ENCODE measurements around the gene VIPR2. TPM values are rescaled to one million over a fixed set of nuclear protein-coding genes. Genes with fewer than 3 reads are reported as not detected.
"Not testable (repeated sequence)": the region's sequence is repeated elsewhere in the genome, so short reads cannot be mapped to it uniquely, and the experiment has no call there.

The VIPR2 gene
- total RNA-seq, 4 donors from 2014 or later = 0.33 to 0.56 TPM; not detected in 2

GRCh38 chr7:159086301-159086925 lies 58.3 kb downstream of the VIPR2 start:
- TF ChIP-seq CTCF (IDR thresholded peaks at IDR 0.05) = no peak
- TF ChIP-seq POLR2A (IDR thresholded peaks at IDR 0.05) = no peak
- DNase-seq = no peak
- intact Hi-C loops (cut with DNase I) = no loop called here

GRCh38 chr7:159084069-159084801 lies 60.4 kb downstream of the VIPR2 start:
- Histone ChIP-seq H3K27ac (no peak overlapping the region), H3K27me3 (no peaks in the 10 kb centered on the region), H3K36me3 (no peaks in the 10 kb centered on the region), H3K4me1 (no peaks in the 10 kb centered on the region), H3K9me3 (no peaks in the 10 kb centered on the region), H3K4me3 (replicated peaks in 1 of 3) (no peak overlapping the region)
- no peak for DNase-seq
- intact Hi-C loops (cut with DNase I) = no loop called here
- TF ChIP-seq CTCF (IDR thresholded peaks at IDR 0.05) (no peak), POLR2A (IDR thresholded peaks at IDR 0.05) (no peak)
- 82 to 83% methylated on average over 20 to 23 of the region's 27 CpGs for WGBS, 2 donors

More at GRCh38 chr7:159086301-159086925, 58.3 kb downstream of the VIPR2 start:
- Histone ChIP-seq H3K9me3 (no peaks in the 10 kb centered on the region), H3K27me3 (no peaks in the 10 kb centered on the region), H3K36me3 (no peaks in the 10 kb centered on the region), H3K27ac (no peak overlapping the region), H3K4me3 (replicated peaks in 1 of 3) (no peak overlapping the region), H3K4me1 (no peaks in the 10 kb centered on the region)
- 82 to 83% methylated on average over 5 to 10 of the region's 10 CpGs for WGBS, 2 donors

GRCh38 chr7:159083698-159084068 lies 61.0 kb downstream of the VIPR2 start:
- Histone ChIP-seq H3K4me1 (no peaks in the 10 kb centered on the region), H3K27me3 (no peaks in the 10 kb centered on the region), H3K36me3 (no peaks in the 10 kb centered on the region), H3K9me3 (no peaks in the 10 kb centered on the region), H3K4me3 (replicated peaks in 1 of 3) (no peak overlapping the region), H3K27ac (no peak overlapping the region)
- DNase-seq = no peak
- intact Hi-C loops (cut with DNase I) = no loop called here
- WGBS, 2 donors = 75 to 94% methylated on average over 2 of the region's 2 CpGs
- no peak for TF ChIP-seq CTCF (IDR thresholded peaks at IDR 0.05)
- TF ChIP-seq POLR2A (IDR thresholded peaks at IDR 0.05) = no peak

- no peaks in the 10 kb centered on the region for H3K4me1 ChIP-seq
- H3K36me3 ChIP-seq = no peaks in the 10 kb centered on the region
- no peaks in the 10 kb centered on the region for H3K9me3 ChIP-seq
- no peak for TF ChIP-seq POLR2A (IDR thresholded peaks at IDR 0.05)
- no peak for TF ChIP-seq CTCF (IDR thresholded peaks at IDR 0.05)
- no peak overlapping the region for H3K4me3 ChIP-seq (replicated peaks in 1 of 3)
- H3K27me3 ChIP-seq = no peaks in the 10 kb centered on the region
- no peak overlapping the region for H3K27ac ChIP-seq
- intact Hi-C loops (cut with DNase I) = no loop called here
- 74 to 75% methylated on average over 13 of the region's 13 CpGs for WGBS, 2 donors
- DNase-seq = no peak
These were observed 61.5 kb downstream of the VIPR2 start for GRCh38 chr7:159083001-159083697.

- 100% methylated on average over 4 of the region's 5 CpGs for WGBS, 2 donors
- H3K4me3 ChIP-seq (replicated peaks in 1 of 3); H3K27ac ChIP-seq; H3K4me1 ChIP-seq; H3K27me3 ChIP-seq; H3K36me3 ChIP-seq; intact Hi-C loops (cut with DNase I); H3K9me3 ChIP-seq; DNase-seq: not testable (repeated sequence)
These were observed 62.6 kb downstream of the VIPR2 start for GRCh38 chr7:159082075-159082474.
